Activated CD4-positive, CD25-positive, alpha-beta regulatory T cell treated with anti-CD3 and anti-CD28 coated beads, Interleukin-2, amount 50 U/mL, for 72 hours (primary cell): ENCODE measurements around the gene PCDHB15.
"Not testable (repeated sequence)": the region's sequence is repeated elsewhere in the genome, so short reads cannot be mapped to it uniquely, and the experiment has no call there.

Experiments
- DNase-seq: peaks from one replicate; pipeline ENCODE4 v3.0.0; 2021

PCDHB15 gene

DNA sequence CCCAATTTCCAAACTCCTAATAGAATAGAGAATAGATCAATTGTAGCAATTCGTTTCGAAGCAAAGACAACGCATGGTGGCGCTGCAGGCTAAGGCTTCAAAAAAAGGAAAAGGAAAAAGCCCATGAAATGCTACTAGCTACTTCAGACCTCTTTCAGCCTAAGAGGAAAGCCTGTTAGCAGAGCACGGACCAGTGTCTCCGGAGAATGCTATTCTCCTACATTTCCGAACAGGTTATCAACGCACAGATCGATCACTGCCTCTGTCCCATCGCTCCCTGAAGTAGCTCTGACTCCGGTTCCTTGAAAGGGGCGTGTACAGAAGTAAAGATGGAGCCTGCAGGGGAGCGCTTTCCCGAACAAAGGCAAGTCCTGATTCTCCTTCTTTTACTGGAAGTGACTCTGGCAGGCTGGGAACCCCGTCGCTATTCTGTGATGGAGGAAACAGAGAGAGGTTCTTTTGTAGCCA, at the start of gene PCDHB15:
Gene PCDHB15 (plus strand): TSS at position 146 of the 468 bp plus-strand sequence. CDS start 184 bp downstream, at position 330.
- DNase-seq = no peak

GRCh38 chr5:141196363-141196762, 48.8 kb upstream of the PCDHB15 start:
- no peak for DNase-seq

DNA sequence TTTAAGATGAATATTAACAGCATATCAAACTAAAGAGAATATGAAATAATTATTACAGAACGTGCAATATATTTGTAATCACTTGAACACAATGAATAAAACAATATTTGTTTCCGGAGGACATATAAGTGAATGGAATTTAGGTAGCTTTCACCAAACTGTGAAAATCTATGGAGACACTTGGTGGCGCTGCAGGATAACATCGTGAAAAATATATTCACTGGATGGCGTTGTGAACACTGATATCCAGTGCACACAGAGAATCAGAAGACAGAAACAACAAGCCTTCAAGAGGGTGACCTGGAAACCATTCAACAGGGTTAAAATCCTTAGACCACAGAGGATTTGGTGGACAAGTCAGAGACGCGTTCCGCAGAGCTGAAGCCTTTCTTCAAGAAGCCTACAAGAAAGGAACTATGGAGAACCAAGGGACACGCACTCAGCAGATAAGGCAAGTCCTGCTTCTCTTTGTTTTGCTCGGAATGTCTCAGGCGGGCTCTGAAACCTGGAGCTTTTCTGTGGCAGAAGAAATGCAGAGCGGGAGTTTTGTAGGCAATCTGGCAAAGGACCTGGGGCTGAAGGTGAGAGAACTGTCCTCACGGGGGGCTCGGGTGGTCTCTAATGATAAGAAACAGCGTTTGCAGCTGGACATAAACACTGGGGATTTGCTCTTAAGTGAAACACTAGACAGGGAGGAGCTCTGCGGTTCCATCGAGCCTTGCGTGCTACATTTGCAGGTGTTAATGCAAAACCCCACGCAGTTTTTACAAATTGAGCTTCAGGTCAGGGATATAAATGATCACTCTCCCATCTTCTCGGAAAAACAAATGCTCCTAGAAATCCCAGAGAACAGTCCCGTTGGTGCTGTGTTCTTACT, 45.6 kb upstream of the PCDHB15 start, which contains the start of gene PCDHB11:
Gene PCDHB11 (plus strand): TSS at position 269 of the 877 bp plus-strand sequence. CDS start 148 bp downstream, at position 417.
- DNase-seq = no peak

DNA sequence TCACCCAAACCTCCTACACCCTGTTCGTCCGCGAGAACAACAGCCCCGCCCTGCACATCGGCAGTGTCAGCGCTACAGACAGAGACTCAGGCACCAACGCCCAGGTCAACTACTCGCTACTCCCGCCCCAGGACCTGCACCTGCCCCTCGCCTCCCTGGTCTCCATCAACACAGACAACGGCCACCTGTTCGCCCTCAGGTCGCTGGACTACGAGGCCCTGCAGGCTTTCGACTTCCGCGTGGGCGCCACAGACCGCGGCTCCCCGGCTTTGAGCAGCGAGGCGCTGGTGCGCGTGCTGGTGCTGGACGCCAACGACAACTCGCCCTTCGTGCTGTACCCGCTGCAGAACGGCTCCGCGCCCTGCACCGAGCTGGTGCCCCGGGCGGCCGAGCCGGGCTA, 44.1 kb upstream of the PCDHB15 start:
- DNase-seq = not testable (repeated sequence)

- not testable (repeated sequence) for DNase-seq
These were observed 43.5 kb upstream of the PCDHB15 start for GRCh38 chr5:141201646-141202045.

DNA sequence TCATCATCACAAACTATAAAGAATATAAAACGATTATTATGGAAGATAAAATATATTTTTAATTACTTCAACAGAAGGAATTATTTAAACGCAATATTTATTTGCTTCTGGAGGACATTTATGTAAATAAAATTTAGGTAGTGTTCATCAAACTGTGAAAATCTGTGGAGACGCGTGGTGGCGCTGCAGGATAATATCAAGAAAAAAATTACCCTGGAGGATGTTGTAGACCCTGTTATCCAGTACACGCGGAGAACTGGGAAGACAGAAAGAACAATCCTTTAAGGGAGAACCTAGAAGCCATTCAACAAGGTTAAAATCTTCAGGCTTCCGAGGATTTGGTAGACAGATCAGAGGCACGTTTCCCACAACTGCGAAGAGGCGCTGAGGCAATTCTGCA, 36.7 kb upstream of the PCDHB15 start, which contains the start of gene PCDHB12:
Gene PCDHB12 (plus strand): TSS at position 242 of the 400 bp plus-strand sequence. CDS start 189 bp downstream, outside the sequence.
- DNase-seq = no peak

DNA sequence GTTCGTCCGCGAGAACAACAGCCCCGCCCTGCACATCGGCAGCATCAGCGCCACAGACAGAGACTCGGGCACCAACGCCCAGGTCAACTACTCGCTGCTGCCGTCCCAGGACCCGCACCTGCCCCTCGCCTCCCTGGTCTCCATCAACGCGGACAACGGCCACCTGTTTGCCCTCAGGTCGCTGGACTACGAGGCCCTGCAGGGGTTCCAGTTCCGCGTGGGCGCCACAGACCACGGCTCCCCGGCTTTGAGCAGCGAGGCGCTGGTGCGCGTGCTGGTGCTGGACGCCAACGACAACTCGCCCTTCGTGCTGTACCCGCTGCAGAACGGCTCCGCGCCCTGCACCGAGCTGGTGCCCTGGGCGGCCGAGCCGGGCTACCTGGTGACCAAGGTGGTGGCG, 34.9 kb upstream of the PCDHB15 start:
- not testable (repeated sequence) for DNase-seq

GRCh38 chr5:141210849-141211248, 34.3 kb upstream of the PCDHB15 start:
- not testable (repeated sequence) for DNase-seq

GRCh38 chr5:141213656-141214339, 31.4 kb upstream of the PCDHB15 start, which contains the start of gene PCDHB13:
TSS of gene PCDHB13 (plus strand) at chr5:141213919. CDS start at chr5:141214124, 205 bp downstream.
- not testable (repeated sequence) for DNase-seq

DNA sequence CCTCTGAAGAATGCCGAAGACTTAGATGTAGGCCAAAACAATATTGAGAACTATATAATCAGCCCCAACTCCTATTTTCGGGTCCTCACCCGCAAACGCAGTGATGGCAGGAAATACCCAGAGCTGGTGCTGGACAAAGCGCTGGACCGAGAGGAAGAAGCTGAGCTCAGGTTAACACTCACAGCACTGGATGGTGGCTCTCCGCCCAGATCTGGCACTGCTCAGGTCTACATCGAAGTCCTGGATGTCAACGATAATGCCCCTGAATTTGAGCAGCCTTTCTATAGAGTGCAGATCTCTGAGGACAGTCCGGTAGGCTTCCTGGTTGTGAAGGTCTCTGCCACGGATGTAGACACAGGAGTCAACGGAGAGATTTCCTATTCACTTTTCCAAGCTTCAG, 30.6 kb upstream of the PCDHB15 start:
- DNase-seq = not testable (repeated sequence)

- DNase-seq = not testable (repeated sequence)
These were observed 29.7 kb upstream of the PCDHB15 start for GRCh38 chr5:141215504-141215903.

DNA sequence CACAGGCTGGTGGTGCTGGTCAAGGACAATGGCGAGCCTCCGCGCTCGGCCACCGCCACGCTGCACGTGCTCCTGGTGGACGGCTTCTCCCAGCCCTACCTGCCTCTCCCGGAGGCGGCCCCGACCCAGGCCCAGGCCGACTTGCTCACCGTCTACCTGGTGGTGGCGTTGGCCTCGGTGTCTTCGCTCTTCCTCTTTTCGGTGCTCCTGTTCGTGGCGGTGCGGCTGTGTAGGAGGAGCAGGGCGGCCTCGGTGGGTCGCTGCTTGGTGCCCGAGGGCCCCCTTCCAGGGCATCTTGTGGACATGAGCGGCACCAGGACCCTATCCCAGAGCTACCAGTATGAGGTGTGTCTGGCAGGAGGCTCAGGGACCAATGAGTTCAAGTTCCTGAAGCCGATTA, 29.2 kb upstream of the PCDHB15 start:
- not testable (repeated sequence) for DNase-seq

- DNase-seq = no peak
These were observed 21.9 kb upstream of the PCDHB15 start, which contains the start of gene PCDHB14 for GRCh38 chr5:141223112-141223783. TSS of gene PCDHB14 (plus strand) at chr5:141223343. CDS start at chr5:141223506, 163 bp downstream.

GRCh38 chr5:141224844-141225243, 20.4 kb upstream of the PCDHB15 start:
- DNase-seq = not testable (repeated sequence)

- DNase-seq = not testable (repeated sequence)
These were observed 19.8 kb upstream of the PCDHB15 start for GRCh38 chr5:141225421-141225820.

DNA sequence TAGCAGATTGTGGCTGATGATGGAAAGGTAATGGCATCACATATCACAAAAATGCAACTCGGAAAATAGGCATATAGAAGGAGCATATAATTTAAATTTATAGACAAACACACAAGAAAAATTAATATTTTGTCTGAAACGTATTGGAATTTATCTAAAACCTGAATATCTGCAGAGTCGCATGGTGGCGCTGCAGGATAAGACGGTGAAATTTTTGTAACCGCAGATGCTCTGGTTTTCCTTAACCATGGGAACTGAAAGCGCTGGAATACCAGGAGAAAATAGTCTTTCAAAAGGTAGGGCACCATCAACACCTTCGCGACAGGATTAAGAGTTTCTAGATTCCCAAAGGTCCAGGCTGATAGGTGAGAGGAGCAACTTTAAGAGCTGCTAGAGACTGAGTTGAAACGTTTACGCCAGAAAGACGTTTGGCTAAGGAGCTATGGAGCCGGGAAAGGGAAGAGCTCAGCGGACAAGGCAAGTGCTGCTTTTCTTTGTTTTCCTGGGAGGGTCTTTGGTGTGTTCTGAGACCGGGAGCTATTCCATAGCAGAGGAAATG, 11.0 kb upstream of the PCDHB15 start:
- no peak for DNase-seq

DNA sequence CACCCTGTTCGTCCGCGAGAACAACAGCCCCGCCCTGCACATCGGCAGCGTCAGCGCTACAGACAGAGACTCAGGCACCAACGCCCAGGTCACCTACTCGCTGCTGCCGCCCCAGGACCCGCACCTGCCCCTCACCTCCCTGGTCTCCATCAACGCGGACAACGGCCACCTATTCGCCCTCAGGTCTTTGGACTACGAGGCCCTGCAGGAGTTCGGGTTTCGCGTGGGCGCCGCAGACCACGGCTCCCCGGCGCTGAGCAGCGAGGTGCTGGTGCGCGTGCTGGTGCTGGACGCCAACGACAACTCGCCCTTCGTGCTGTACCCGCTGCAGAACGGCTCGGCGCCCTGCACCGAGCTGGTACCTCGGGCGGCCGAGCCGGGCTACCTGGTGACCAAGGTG, 9.3 kb upstream of the PCDHB15 start:
- DNase-seq = not testable (repeated sequence)

DNA sequence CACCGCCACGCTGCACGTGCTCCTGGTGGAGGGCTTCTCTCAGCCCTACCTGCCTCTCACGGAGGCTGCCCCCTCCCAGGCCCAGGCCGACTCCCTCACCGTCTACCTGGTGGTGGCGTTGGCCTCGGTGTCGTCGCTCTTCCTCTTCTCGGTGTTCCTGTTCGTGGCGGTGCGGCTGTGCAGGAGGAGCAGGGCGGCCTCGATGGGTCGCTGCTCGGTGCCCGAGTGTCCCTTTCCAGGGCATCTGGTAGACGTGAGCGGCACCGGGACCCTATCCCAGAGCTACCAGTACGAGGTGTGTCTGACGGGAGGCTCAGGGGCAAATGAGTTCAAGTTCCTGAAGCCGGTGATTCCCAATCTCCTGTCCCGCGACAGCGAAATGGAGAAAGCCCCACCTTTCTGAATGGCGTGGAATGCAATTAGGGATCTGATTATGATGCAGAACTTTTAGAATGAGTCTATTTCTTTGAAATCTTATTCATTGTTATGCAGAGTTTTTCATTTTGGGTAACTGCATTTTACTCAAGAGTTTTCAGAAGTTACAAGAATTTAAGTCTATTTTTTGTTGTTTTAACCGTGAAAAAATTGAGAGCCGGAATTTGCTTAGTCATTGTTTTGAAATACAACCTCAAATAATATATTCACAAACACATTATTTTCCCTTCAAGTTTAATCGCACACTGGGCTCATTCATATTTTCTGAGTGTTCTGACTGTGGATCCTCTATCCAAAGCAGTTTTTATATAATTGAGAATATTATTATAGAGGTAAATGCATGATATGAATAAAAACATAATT, 8.5 kb upstream of the PCDHB15 start:
- DNase-seq = no peak

GRCh38 chr5:141241496-141241895, 3.7 kb upstream of the PCDHB15 start:
- DNase-seq = no peak

DNA sequence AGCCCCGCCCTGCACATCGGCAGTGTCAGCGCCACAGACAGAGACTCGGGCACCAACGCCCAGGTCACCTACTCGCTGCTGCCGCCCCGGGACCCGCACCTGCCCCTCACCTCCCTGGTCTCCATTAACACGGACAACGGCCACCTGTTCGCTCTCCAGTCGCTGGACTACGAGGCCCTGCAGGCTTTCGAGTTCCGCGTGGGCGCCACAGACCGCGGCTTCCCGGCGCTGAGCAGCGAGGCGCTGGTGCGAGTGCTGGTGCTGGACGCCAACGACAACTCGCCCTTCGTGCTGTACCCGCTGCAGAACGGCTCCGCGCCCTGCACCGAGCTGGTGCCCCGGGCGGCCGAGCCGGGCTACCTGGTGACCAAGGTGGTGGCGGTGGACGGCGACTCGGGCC, 1.8 kb downstream of the PCDHB15 start:
- not testable (repeated sequence) for DNase-seq

DNA sequence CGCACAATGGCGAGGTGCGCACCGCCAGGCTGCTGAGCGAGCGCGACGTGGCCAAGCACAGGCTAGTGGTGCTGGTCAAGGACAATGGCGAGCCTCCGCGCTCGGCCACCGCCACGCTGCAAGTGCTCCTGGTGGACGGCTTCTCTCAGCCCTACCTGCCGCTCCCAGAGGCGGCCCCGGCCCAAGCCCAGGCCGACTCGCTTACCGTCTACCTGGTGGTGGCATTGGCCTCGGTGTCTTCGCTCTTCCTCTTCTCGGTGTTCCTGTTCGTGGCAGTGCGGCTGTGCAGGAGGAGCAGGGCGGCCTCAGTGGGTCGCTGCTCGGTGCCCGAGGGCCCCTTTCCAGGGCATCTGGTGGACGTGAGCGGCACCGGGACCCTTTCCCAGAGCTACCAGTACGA, 2.2 kb downstream of the PCDHB15 start:
- DNase-seq = not testable (repeated sequence)
